GM19043 (cell line): ENCODE data around the gene RFX7.

ENCODE experiments used
- ATAC-seq: cut with Tn5 transposase; IDR thresholded peaks from one replicate; pipeline ENCODE4 v1.9.1; 2021; ENCODE audit warnings: low read depth; ENCODE audit not compliant: unreplicated experiment

Gene RFX7

GRCh38 chr15:56244811-56245576 is 1.3 kb upstream of the RFX7 start:
- ATAC-seq, result no peak

GRCh38 chr15:56244038-56244810 is 545 bp upstream of the RFX7 start:
- no peak for ATAC-seq

DNA sequence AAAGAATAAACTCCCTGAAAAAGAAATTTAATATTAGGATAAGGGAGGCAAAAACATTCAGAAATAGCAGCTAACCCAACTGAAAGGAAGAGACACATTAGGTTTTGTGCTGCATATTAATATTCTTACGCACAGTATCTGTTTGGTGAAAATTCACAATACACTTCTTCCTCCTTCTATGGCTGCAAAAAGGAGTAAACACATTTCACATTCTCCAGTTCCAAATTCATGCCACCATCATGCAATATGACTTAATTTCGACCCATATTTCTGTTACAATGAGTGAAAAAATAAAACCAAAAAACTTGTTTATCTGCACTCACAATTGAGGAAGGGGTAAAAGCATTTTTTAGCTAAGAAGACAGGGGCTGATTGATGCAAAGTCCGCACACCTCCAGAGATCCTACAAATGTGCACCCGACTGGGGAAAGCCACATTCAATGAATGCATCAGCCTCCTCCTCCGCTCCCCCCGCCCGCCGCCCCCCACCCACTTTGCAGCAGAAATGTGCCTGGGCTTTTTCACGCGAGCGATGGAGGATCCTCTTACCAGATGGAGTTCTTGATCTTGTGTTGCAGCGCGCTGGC is 1.0 kb downstream of the RFX7 start:
- no peak for ATAC-seq

GRCh38 chr15:56241374-56242105 is 2.1 kb downstream of the RFX7 start:
- ATAC-seq, result no peak

- ATAC-seq, result no peak
These were observed 3.3 kb downstream of the RFX7 start for GRCh38 chr15:56240390-56240789.

- no peak for ATAC-seq
These were observed 7.5 kb downstream of the RFX7 start for GRCh38 chr15:56236197-56236596.

DNA sequence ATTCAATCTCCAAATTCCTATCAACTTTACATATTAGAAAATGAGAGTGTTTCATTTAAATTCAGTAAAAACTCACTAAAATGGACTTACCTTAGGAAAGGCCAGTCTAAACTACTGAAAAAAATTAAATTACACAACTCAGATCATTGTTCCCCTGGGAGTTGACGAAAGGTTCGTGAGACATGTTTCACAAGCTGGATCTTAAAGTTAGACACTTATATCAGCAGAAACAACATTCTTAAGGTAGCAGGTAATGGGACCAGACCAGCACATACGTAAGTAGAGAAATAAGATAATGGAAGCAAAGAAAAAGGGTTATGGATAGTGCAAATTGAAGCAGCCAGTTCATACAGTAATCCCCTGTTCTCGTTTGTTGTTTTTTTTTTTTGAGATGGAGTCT is 8.9 kb downstream of the RFX7 start:
- ATAC-seq, result no peak

DNA sequence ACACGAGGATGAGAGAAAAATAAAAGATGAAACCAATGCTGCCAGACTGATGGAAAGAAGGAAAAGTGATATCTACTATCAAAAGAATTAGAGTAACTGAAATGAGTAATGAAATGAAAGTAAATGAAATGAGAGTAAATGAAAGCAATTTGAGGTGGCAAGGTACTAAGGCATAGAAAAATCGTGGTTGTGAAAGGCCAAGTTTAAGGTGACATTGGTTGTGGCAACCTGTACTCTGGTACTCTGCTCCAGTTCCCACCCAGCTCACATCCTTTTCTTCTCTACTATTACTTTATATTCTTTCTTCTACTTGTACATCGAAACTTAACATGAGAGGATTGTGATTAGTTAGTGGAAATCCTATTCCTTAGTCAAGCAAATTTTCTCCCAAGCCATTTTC is 10.1 kb downstream of the RFX7 start:
- no peak for ATAC-seq

DNA sequence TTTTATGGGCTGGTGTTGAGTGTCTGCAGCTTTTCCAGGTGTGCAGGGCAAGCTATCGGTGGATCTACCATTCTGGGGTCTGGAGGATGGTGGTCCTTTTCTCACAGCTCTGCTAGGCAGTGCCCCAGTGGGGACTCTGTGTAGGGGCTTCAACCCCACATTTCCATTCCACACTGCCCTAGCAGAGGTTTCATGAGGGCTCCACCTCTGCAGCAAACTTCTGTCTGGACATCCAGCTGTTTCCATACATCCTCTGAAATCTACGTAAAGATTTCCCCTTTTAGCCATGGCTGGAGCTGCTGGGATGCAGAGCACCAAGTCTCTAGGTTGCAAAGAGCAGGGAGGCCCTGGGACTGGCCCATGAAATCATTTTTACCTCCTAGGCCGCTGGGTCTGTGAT is 11.6 kb downstream of the RFX7 start:
- ATAC-seq, result no peak

DNA sequence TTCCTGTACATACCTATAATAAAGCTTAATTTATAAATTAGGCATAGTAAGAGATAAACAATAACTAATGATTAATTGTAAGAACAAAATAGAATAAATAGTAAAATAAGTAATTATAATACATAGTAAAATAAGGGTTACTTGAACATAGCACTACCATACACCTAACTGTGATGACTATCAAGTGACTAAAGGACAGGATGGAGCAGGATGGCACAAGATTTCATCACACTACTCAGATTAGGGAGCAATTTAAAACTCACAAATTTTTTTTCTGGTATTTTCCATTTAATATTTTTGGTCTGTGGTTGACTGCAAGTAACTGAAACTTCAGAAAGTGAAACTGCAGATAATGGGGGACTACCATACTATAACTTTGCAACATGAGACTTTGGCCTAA is 14.8 kb downstream of the RFX7 start:
- ATAC-seq, result no peak

GRCh38 chr15:56228352-56228751 is 15.3 kb downstream of the RFX7 start:
- no peak for ATAC-seq

GRCh38 chr15:56227780-56228179 is 15.9 kb downstream of the RFX7 start:
- no peak for ATAC-seq

GRCh38 chr15:56227306-56227705 is 16.4 kb downstream of the RFX7 start:
- no peak for ATAC-seq

DNA sequence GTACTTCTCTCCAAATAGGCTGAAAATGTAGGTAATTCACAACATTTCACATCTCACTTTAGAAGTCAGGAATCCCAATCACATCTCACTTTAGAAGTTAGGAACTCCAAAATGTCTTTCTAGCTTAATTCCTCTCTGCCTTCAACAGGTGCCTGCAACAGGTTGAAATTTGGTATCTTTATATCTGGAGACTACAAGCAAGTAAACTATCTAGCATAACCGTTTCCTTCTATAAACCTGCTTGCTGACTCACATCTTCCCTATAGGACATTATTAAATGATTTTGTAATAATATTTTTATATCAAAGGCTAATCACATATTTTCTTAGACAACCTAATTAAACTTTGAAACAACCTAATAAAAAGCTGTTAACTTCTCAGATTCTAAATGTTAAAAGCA is 18.2 kb downstream of the RFX7 start:
- no peak for ATAC-seq

DNA sequence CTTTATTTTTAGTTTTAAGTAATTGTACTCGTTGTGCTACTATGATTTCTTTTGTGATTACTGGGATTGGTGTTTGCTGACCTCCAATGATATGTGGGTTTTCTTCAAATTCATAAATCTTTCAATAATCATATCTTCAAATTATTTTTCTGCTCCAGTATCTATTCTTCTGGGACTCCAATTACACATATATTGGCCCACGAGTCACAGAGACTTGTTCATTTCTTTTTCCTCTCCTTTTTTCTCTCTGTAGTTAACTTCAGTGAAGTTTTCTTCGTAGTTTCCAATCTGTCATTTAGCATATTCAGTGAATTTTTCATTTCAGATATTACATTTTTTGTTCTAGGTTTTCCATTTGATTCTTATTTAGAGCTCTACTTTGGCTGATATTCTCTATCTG is 21.4 kb downstream of the RFX7 start:
- ATAC-seq, result no peak

DNA sequence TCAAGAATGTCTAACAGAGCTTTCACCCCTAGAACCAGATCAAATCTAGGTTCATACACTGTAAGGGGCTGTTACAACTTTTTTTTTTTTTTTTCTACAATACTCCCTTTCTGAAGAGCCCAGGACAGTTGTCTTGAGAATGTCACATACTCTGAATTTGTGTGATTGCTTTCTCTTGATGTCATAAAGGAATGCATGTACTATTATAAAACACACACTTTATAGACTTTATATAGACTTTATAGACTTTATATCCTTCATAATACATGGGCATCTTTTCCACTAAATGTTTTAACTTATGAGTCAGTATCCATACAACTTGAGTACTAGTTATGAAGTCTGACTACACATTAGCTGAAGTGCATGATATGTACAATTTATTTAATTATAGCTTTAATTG is 26.3 kb downstream of the RFX7 start:
- ATAC-seq, result no peak

DNA sequence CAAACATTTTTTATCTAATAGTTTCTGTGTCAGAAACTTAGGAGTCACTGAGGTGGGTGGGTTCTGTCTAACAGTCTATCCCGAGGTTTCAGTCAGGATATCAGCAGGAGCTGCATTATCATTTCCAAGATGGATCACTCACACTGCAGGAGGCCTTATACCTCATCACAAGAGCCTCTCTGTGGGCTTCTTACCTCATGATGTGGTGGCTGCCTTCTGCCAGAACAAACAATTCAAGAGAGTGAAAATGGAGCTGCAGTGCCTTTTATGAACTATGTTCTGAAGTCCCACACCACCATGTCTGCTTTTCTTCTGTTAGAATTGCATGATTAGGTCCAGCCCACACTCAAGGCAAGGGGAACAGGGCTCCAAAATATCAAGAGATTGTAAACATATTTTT is 27.9 kb downstream of the RFX7 start:
- no peak for ATAC-seq

DNA sequence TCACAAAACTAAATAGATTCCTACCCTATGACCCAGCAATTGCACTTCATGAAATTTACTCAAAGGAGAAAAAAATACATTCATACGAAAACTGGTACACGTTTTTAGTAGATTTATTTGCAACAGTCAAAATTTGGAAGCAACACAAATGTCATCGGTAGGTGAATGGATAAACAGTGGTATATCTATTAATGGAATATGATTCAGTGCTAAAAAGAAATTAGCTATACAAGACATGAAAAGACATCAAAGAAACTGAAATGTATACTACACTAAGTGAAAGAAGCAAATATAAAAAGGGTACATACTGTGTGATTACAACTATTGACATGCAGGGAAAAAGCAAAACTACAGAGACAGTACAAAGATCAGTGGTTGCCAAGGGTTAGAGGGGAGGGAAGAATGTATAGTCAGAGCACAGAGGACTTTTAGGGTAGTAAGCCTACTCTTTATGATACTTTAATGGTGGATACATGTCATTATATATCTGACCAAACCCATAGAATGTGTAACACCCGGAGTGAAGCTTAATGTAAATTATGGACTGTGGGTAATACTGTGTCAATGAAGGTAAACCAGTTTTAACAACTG is 31.6 kb downstream of the RFX7 start:
- no peak for ATAC-seq

DNA sequence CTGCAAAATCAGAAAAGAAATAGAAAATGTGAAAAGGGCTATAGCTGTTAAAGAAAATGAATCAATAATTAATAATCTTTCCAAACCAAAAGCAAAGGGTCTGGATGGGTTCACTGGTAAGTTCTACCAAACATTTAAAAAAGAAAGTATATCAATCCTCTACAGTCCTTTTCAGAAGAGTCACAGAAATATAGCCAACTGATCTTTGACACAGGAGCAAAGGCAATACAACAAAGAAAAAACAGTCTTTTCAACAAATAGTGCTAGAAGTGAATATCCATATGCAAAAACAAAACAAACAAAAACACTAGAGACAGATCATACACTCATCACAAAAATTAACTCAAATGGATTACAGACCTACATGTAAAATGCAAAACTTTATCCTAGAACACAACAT is 32.6 kb downstream of the RFX7 start:
- no peak for ATAC-seq

DNA sequence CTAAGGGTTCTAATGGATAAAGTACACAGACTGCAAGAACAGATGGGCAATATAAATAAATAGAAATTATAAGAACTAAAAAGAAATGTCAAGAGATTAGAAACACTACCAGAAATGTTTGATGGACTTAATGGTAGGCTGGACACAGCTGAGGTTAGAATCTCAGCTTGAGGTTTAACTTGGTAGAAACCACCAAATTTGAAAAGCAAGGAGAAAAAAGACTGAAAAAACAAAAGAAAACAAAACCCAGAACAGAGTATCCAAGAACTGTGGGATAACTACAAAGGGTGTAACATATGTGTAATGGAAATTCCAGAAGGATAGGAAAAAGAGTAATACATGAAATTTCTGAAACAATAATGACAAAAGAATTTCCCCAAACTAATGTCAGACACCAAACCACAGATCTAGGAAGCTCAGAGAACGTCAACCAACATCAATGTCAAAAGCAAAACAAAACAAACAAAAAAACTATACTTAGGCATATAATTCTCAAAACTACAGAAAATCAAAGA is 35.0 kb downstream of the RFX7 start:
- no peak for ATAC-seq

- ATAC-seq, result no peak
These were observed 35.5 kb downstream of the RFX7 start for GRCh38 chr15:56208185-56208584.
